H9 (cell line): ENCODE data around the gene NEDD4L. TPM values are rescaled to one million over a fixed set of nuclear protein-coding genes. Genes with fewer than 3 reads are reported as not detected.

Experiments used
- DNase-seq: peaks from one replicate; pipeline ENCODE4 v3.0.0-alpha.2; 2017
- H2AFZ ChIP-seq: one replicate; pipeline ENCODE4 v1.6.1; 2013; ENCODE audit warnings: mild to moderate bottlenecking, low read length, control low read depth, moderate library complexity
- H2AK5ac ChIP-seq: 2 replicates; pipeline ENCODE4 v1.6.1; 2013; ENCODE audit warnings: low read length, control low read depth, mixed read lengths; ENCODE audit not compliant: insufficient read length
- H2BK120ac ChIP-seq: one replicate; pipeline ENCODE4 v1.6.1; 2013; ENCODE audit warnings: low read depth, mild to moderate bottlenecking, low read length, control low read depth, inconsistent platforms; ENCODE audit not compliant: poor library complexity, severe bottlenecking
- H2BK12ac ChIP-seq: 2 replicates; pipeline ENCODE4 v1.6.1; 2013; ENCODE audit warnings: low read length, control low read depth, mixed read lengths, low read depth; ENCODE audit not compliant: insufficient read length
- H2BK15ac ChIP-seq: 2 replicates; pipeline ENCODE4 v1.6.1; 2013; ENCODE audit warnings: low read depth, low read length, control low read depth
- H2BK20ac ChIP-seq: one replicate; pipeline ENCODE4 v1.6.1; 2013; ENCODE audit warnings: low read depth, mild to moderate bottlenecking, low read length, control low read depth, inconsistent platforms; ENCODE audit not compliant: poor library complexity, severe bottlenecking
- H2BK5ac ChIP-seq: 2 replicates; pipeline ENCODE4 v1.6.1; 2013; ENCODE audit warnings: low read length, control low read depth, mixed read lengths; ENCODE audit not compliant: insufficient read length
- H3K14ac ChIP-seq: 2 replicates; pipeline ENCODE4 v1.6.1; 2013; ENCODE audit warnings: low read length, control low read depth; ENCODE audit not compliant: insufficient read depth
- H3K18ac ChIP-seq: 2 replicates; pipeline ENCODE4 v1.6.1; 2013; ENCODE audit warnings: low read depth, mild to moderate bottlenecking, mixed read lengths, low read length, control low read depth; ENCODE audit not compliant: insufficient read length
- H3K23ac ChIP-seq: 2 replicates; pipeline ENCODE4 v1.6.1; 2013; ENCODE audit warnings: low read length, control low read depth, mixed read lengths, low read depth; ENCODE audit not compliant: insufficient read length
- H3K23me2 ChIP-seq: 2 replicates; pipeline ENCODE4 v1.6.1; 2013; ENCODE audit warnings: low read depth, mild to moderate bottlenecking, mixed read lengths, low read length, control low read depth; ENCODE audit not compliant: insufficient read length, poor library complexity, severe bottlenecking
- H3K27ac ChIP-seq: 2 replicates; pipeline ENCODE4 v1.5.1; 2013; ENCODE audit warnings: low read length, control low read depth, mixed read lengths, low read depth; ENCODE audit not compliant: insufficient read length
- H3K27me3 ChIP-seq: 2 replicates; pipeline ENCODE4 v1.6.1; 2013; ENCODE audit warnings: low read length, control low read depth, inconsistent platforms; ENCODE audit not compliant: insufficient read depth
- H3K4ac ChIP-seq: 2 replicates; pipeline ENCODE4 v1.6.1; 2013; ENCODE audit warnings: low read depth, mild to moderate bottlenecking, control low read depth, inconsistent platforms, low read length, moderate library complexity
- H3K4me1 ChIP-seq: 2 replicates; pipeline ENCODE4 v1.6.1; 2013; ENCODE audit warnings: low read length, control low read depth, inconsistent platforms; ENCODE audit not compliant: insufficient read depth
- H3K4me2 ChIP-seq: 2 replicates; pipeline ENCODE4 v1.6.1; 2013; ENCODE audit warnings: low read length, control low read depth, mixed read lengths; ENCODE audit not compliant: insufficient read length, insufficient read depth
- H3K56ac ChIP-seq: 2 replicates; pipeline ENCODE4 v1.6.1; 2013; ENCODE audit warnings: low read depth, mild to moderate bottlenecking, mixed read lengths, low read length, control low read depth; ENCODE audit not compliant: insufficient read length
- H3K79me1 ChIP-seq: 2 replicates; pipeline ENCODE4 v1.6.1; 2013; ENCODE audit warnings: low read depth, mild to moderate bottlenecking, moderate library complexity, low read length, control low read depth, inconsistent platforms; ENCODE audit not compliant: insufficient read depth, poor library complexity, severe bottlenecking
- H3K79me2 ChIP-seq: 2 replicates; pipeline ENCODE4 v1.6.1; 2013; ENCODE audit warnings: low read length, control low read depth, inconsistent platforms; ENCODE audit not compliant: insufficient read depth
- H3K9ac ChIP-seq: 2 replicates; pipeline ENCODE4 v1.6.1; 2013; ENCODE audit warnings: low read length, control low read depth, mixed read lengths; ENCODE audit not compliant: insufficient read length; ENCODE audit errors: extremely low read depth
- H3K9me3 ChIP-seq: one replicate; pipeline ENCODE4 v1.6.1; 2013; ENCODE audit warnings: low read depth, low read length, inconsistent platforms; ENCODE audit not compliant: control insufficient read depth
- H3T11ph ChIP-seq: one replicate; pipeline ENCODE4 v1.6.1; 2013; ENCODE audit warnings: mild to moderate bottlenecking, low read length, control low read depth, inconsistent platforms
- H4K20me1 ChIP-seq: one replicate; pipeline ENCODE4 v1.6.1; 2013; ENCODE audit not compliant: control insufficient read depth, insufficient read length, insufficient read depth
- H4K5ac ChIP-seq: 2 replicates; pipeline ENCODE4 v1.6.1; 2013; ENCODE audit warnings: low read depth, mild to moderate bottlenecking, mixed read lengths, low read length, control low read depth; ENCODE audit not compliant: insufficient read length
- H4K8ac ChIP-seq: replicated peaks from 2 replicates; pipeline ENCODE4 v1.6.1; 2013; ENCODE audit warnings: low read length, control low read depth, mixed read lengths, low read depth; ENCODE audit not compliant: insufficient read length
- H4K91ac ChIP-seq: 2 replicates; pipeline ENCODE4 v1.6.1; 2013; ENCODE audit warnings: low read depth, mild to moderate bottlenecking, moderate library complexity, mixed read lengths, low read length, control low read depth; ENCODE audit not compliant: insufficient read length
- H3K27ac Mint-ChIP-seq, 3 experiments: 2 replicates in 2 of 3; 3 replicates in 1 of 3; pipeline ENCODE4 v1.8.0; 2020 to 2021; ENCODE audit warnings: mixed read lengths in 3 of 3, mild to moderate bottlenecking in 1 of 3, moderate library complexity in 1 of 3
- H3K27me3 Mint-ChIP-seq: 2 replicates; pipeline ENCODE4 v1.8.0; 2021; ENCODE audit warnings: low read depth, mild to moderate bottlenecking, moderate library complexity, mixed read lengths
- H3K36me3 Mint-ChIP-seq, 3 experiments: 2 replicates in 2 of 3; 3 replicates in 1 of 3; pipeline ENCODE4 v1.8.0; 2020 to 2021; ENCODE audit warnings: low read depth in 3 of 3, mixed read lengths in 3 of 3; ENCODE audit not compliant: insufficient read depth in 1 of 3
- H3K4me1 Mint-ChIP-seq, 2 experiments: 2 replicates each; pipeline ENCODE4 v1.8.0; 2020; ENCODE audit warnings: mixed read lengths in 2 of 2
- H3K4me3 Mint-ChIP-seq, 2 experiments: 2 replicates in 1 of 2; 3 replicates in 1 of 2; pipeline ENCODE4 v1.8.0; 2020 to 2021; ENCODE audit warnings: mild to moderate bottlenecking in 2 of 2, mixed read lengths in 2 of 2, moderate library complexity in 1 of 2
- H3K9me3 Mint-ChIP-seq, 2 experiments: 2 replicates in 1 of 2; 3 replicates in 1 of 2; pipeline ENCODE4 v1.8.0; 2020; ENCODE audit warnings: mild to moderate bottlenecking in 2 of 2, mixed read lengths in 2 of 2, moderate library complexity in 1 of 2
- WGBS: extraction: QIAGEN DNeasy Blood & Tissue Kit; methylation state at CpG from one replicate; pipeline ENCODE4 v1.1.7; 2013; ENCODE audit warnings: missing lambda C conversion rate, low lambda C conversion rate, mixed read lengths; ENCODE audit not compliant: insufficient read length; ENCODE audit errors: extremely low coverage; 5-methylcytosine and 5-hydroxymethylcytosine counted together
- total RNA-seq: library from RNA; stranded (reverse); gene quantifications from 2 replicates; pipeline ENCODE4 v1.2.1, GENCODE V29; 2021
- TF ChIP-seq, protein P1 (sequence below): fragments of 200-600 bp; sonication (generic); conservative IDR thresholded peaks from 3 replicates; pipeline ENCODE4 v1.8.0; 2021; ENCODE audit warnings: antibody characterized with exemption, mild to moderate bottlenecking

The NEDD4L gene
- total RNA-seq, 1 experiment from 2014 or later: 76.3 TPM

DNA sequence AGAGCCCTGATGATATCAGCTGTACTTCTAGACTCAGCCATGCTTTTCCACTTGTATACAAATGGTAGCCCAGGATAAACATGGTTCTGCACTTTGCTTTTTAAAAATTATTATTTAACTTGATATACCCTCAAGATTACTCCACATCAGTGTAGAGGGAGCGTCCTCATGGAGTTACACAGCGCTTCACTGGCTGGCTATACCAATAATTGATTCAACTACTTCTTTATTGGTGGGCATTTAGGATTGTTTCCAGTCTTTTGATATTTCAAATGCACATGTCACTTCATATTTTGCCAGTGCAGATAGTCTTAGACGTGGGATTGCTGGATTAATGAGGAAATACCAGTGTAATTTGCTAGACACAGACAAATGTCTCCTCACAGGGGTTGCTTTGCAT lies 10.8 kb upstream of the NEDD4L start:
- Histone ChIP-seq H4K20me1 (no peaks in the 10 kb centered on the region), H3K27me3 (no peaks in the 10 kb centered on the region), H3K4me2 (no peak overlapping the region), H3K18ac (no peak overlapping the region), H2AK5ac (no peak overlapping the region), H3K4ac (no peak overlapping the region), H3K79me1 (no peaks in the 10 kb centered on the region), H4K5ac (no peak overlapping the region), H3K56ac (no peak overlapping the region), H2BK15ac (no peak overlapping the region), H4K8ac (no peak overlapping the region), H2BK12ac (no peak overlapping the region), H2BK120ac (no peak overlapping the region), H3K4me1 (no peaks in the 10 kb centered on the region), H4K91ac (no peak overlapping the region), H3K79me2 (no peaks in the 10 kb centered on the region), H3K9me3 (no peaks in the 10 kb centered on the region), H3K9ac (no peak overlapping the region), H3K14ac (no peak overlapping the region), H3K27ac (no peak overlapping the region), H2BK5ac (no peak overlapping the region), H3K23ac (no peak overlapping the region), H2BK20ac (no peak overlapping the region), H2AFZ (no peak overlapping the region), H3T11ph (no peak overlapping the region), H3K23me2 (no peaks in the 10 kb centered on the region)
- Mint-ChIP-seq H3K4me3 (no peak overlapping the region), H3K4me1 (no peaks in the 10 kb centered on the region), H3K36me3 (no peaks in the 10 kb centered on the region), H3K27me3 (peaks cover 2% of the 10 kb centered on the region), H3K27ac (no peak overlapping the region), H3K9me3 (no peaks in the 10 kb centered on the region)
- WGBS: no CpG with 5 or more reads among the region's 3 CpGs
- TF ChIP-seq, protein P1, sequence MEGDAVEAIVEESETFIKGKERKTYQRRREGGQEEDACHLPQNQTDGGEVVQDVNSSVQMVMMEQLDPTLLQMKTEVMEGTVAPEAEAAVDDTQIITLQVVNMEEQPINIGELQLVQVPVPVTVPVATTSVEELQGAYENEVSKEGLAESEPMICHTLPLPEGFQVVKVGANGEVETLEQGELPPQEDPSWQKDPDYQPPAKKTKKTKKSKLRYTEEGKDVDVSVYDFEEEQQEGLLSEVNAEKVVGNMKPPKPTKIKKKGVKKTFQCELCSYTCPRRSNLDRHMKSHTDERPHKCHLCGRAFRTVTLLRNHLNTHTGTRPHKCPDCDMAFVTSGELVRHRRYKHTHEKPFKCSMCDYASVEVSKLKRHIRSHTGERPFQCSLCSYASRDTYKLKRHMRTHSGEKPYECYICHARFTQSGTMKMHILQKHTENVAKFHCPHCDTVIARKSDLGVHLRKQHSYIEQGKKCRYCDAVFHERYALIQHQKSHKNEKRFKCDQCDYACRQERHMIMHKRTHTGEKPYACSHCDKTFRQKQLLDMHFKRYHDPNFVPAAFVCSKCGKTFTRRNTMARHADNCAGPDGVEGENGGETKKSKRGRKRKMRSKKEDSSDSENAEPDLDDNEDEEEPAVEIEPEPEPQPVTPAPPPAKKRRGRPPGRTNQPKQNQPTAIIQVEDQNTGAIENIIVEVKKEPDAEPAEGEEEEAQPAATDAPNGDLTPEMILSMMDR: no peak
- DNase-seq: no peak
